Activated naive CD8-positive, alpha-beta T cell treated with anti-CD3 and anti-CD28 coated beads, Interleukin-2, amount 10 ng/mL, durations not matched to agents 7 days and 5 days (primary cell): ENCODE measurements around the gene CRYAB. TPM values are rescaled to one million over a fixed set of nuclear protein-coding genes. Genes with fewer than 3 reads are reported as not detected.
A peak's percentile ranks its signal among the peaks of the same experiment; 100 is the strongest.
"Not testable (repeated sequence)": the region's sequence is repeated elsewhere in the genome, so short reads cannot be mapped to it uniquely, and the experiment has no call there.

Experiments
- ATAC-seq: fragments of 150-1000 bp; cut with Tn5 transposase; one replicate; pipeline ENCODE4 v1.10.0; 2021; ENCODE audit warnings: low read depth, moderate library complexity
- POLR2A ChIA-PET: fragments of 350-600 bp; sonication (Branson Sonifier 250); formaldehyde crosslinking; loops from one replicate; lab custom pipeline; 2021; ENCODE audit warnings: antibody characterized with exemption; lab: Charles Lee
- DNase-seq: peaks from one replicate; pipeline ENCODE4 v3.0.0; 2021
- H3K27ac Mint-ChIP-seq: one replicate; pipeline ENCODE4 v1.8.0; 2022; ENCODE audit warnings: mild to moderate bottlenecking, mixed read lengths
- H3K27me3 Mint-ChIP-seq: one replicate; pipeline ENCODE4 v1.8.0; 2022; ENCODE audit warnings: mild to moderate bottlenecking, moderate library complexity, mixed read lengths
- H3K36me3 Mint-ChIP-seq: one replicate; pipeline ENCODE4 v1.8.0; 2021; ENCODE audit warnings: mild to moderate bottlenecking, mixed read lengths
- H3K4me1 Mint-ChIP-seq: one replicate; pipeline ENCODE4 v1.8.0; 2021; ENCODE audit warnings: mixed read lengths
- H3K4me3 Mint-ChIP-seq: one replicate; pipeline ENCODE4 v1.8.0; 2022; ENCODE audit warnings: mild to moderate bottlenecking, moderate library complexity, mixed read lengths
- H3K9me3 Mint-ChIP-seq: one replicate; pipeline ENCODE4 v1.8.0; 2021; ENCODE audit warnings: mixed read lengths
- total RNA-seq, 2 experiments: library from RNA; stranded (reverse); gene quantifications; one replicate each; pipeline ENCODE4 v1.2.3, GENCODE V29; 2021

Gene CRYAB
- total RNA-seq, 2 experiments from 2014 or later = not detected

GRCh38 chr11:111910676-111911562, 651 bp downstream of the CRYAB start:
- peaks cover 54% of the 10 kb centered on the region for H3K27me3 Mint-ChIP-seq
- H3K4me3 Mint-ChIP-seq = no peak overlapping the region
- POLR2A ChIA-PET = no interaction called here
- H3K36me3 Mint-ChIP-seq = no peaks in the 10 kb centered on the region
- H3K9me3 Mint-ChIP-seq = no peaks in the 10 kb centered on the region
- H3K4me1 Mint-ChIP-seq = no peaks in the 10 kb centered on the region
- no peak overlapping the region for H3K27ac Mint-ChIP-seq
- ATAC-seq = no peak
- no peak for DNase-seq

- Mint-ChIP-seq H3K4me1 (no peaks in the 10 kb centered on the region), H3K4me3 (no peak overlapping the region), H3K27me3 (peaks cover 42% of the 10 kb centered on the region), H3K9me3 (no peaks in the 10 kb centered on the region), H3K36me3 (peaks cover 3% of the 10 kb centered on the region), H3K27ac (no peak overlapping the region)
- DNase-seq = no peak
- POLR2A ChIA-PET = interaction anchor here (0.6 kb wide), 1 partner anchor 194 kb away, joined by 7 read pairs; no protein-coding TSS in a partner anchor
- no peak for ATAC-seq
Measured at GRCh38 chr11:111909378-111909777, 2.2 kb downstream of the CRYAB start.

- Mint-ChIP-seq H3K4me1 (no peaks in the 10 kb centered on the region), H3K36me3 (peaks cover 3% of the 10 kb centered on the region), H3K27me3 (peaks cover 37% of the 10 kb centered on the region), H3K27ac (no peak overlapping the region), H3K4me3 (no peak overlapping the region), H3K9me3 (no peaks in the 10 kb centered on the region)
- POLR2A ChIA-PET = interaction anchor here (0.6 kb wide), 1 partner anchor 193 kb away, joined by 7 read pairs; no protein-coding TSS in a partner anchor
- DNase-seq (no peak), ATAC-seq (no peak)
Measured at GRCh38 chr11:111908639-111909305, 2.8 kb downstream of the CRYAB start.

- H3K36me3 Mint-ChIP-seq = peaks cover 3% of the 10 kb centered on the region
- POLR2A ChIA-PET = no interaction called here
- peaks cover 21% of the 10 kb centered on the region for H3K27me3 Mint-ChIP-seq
- H3K4me3 Mint-ChIP-seq = no peak overlapping the region
- no peak for ATAC-seq
- H3K27ac Mint-ChIP-seq = no peak overlapping the region
- no peak for DNase-seq
- no peaks in the 10 kb centered on the region for H3K4me1 Mint-ChIP-seq
- no peaks in the 10 kb centered on the region for H3K9me3 Mint-ChIP-seq
Measured at GRCh38 chr11:111906680-111907079, 4.9 kb downstream of the CRYAB start.

GRCh38 chr11:111905411-111905810, 6.2 kb downstream of the CRYAB start:
- Mint-ChIP-seq H3K9me3 (no peaks in the 10 kb centered on the region), H3K27me3 (peaks cover 8% of the 10 kb centered on the region), H3K27ac (no peak overlapping the region), H3K36me3 (peaks cover 3% of the 10 kb centered on the region), H3K4me3 (no peak overlapping the region), H3K4me1 (no peaks in the 10 kb centered on the region)
- DNase-seq = no peak
- POLR2A ChIA-PET = no interaction called here
- ATAC-seq = no peak

GRCh38 chr11:111886844-111887243, 24.7 kb downstream of the CRYAB start:
- no peak overlapping the region for H3K4me3 Mint-ChIP-seq
- no peak for ATAC-seq
- no peaks in the 10 kb centered on the region for H3K9me3 Mint-ChIP-seq
- POLR2A ChIA-PET = no interaction called here
- H3K27me3 Mint-ChIP-seq = no peaks in the 10 kb centered on the region
- no peak for DNase-seq
- H3K4me1 Mint-ChIP-seq = no peaks in the 10 kb centered on the region
- no peaks in the 10 kb centered on the region for H3K36me3 Mint-ChIP-seq
- no peak overlapping the region for H3K27ac Mint-ChIP-seq

- no peaks in the 10 kb centered on the region for H3K4me1 Mint-ChIP-seq
- no peaks in the 10 kb centered on the region for H3K9me3 Mint-ChIP-seq
- no peak overlapping the region for H3K4me3 Mint-ChIP-seq
- H3K36me3 Mint-ChIP-seq = no peaks in the 10 kb centered on the region
- H3K27me3 Mint-ChIP-seq = no peaks in the 10 kb centered on the region
- no peak for DNase-seq
- POLR2A ChIA-PET = interaction anchor here (0.6 kb wide), 1 partner anchor 14 kb away, joined by 4 read pairs; no protein-coding TSS in a partner anchor
- ATAC-seq = no peak
- H3K27ac Mint-ChIP-seq = no peak overlapping the region
Measured at GRCh38 chr11:111886032-111886431, 25.5 kb downstream of the CRYAB start.

- H3K4me1 Mint-ChIP-seq, H3K36me3 Mint-ChIP-seq, ATAC-seq, H3K27ac Mint-ChIP-seq, H3K4me3 Mint-ChIP-seq, H3K9me3 Mint-ChIP-seq, H3K27me3 Mint-ChIP-seq, DNase-seq: not testable (repeated sequence)
- POLR2A ChIA-PET = interaction anchor here (0.7 kb wide), 1 partner anchor 380 kb away, joined by 4 read pairs; no protein-coding TSS in a partner anchor
Measured at GRCh38 chr11:111885053-111885452, 26.5 kb downstream of the CRYAB start.

GRCh38 chr11:111882202-111882601, 29.4 kb downstream of the CRYAB start:
- peaks cover 14% of the 10 kb centered on the region for H3K4me1 Mint-ChIP-seq
- POLR2A ChIA-PET = no interaction called here
- H3K36me3 Mint-ChIP-seq = no peaks in the 10 kb centered on the region
- DNase-seq (no peak), ATAC-seq (no peak)
- no peaks in the 10 kb centered on the region for H3K9me3 Mint-ChIP-seq
- H3K4me3 Mint-ChIP-seq = no peak overlapping the region
- no peaks in the 10 kb centered on the region for H3K27me3 Mint-ChIP-seq
- H3K27ac Mint-ChIP-seq = no peak overlapping the region

- H3K27me3 Mint-ChIP-seq = no peaks in the 10 kb centered on the region
- peaks cover 3% of the 10 kb centered on the region for H3K36me3 Mint-ChIP-seq
- POLR2A ChIA-PET = interaction anchor here (0.7 to 2.7 kb wide), 3 partner anchors 8 to 52 kb away, joined by 3 to 8 read pairs (median 8); partner anchors contain the start of gene ALG9
- H3K4me1 Mint-ChIP-seq = peaks cover 14% of the 10 kb centered on the region
- peak; percentile 3 for ATAC-seq
- H3K4me3 Mint-ChIP-seq = peak overlapping the region; percentile 97
- no peaks in the 10 kb centered on the region for H3K9me3 Mint-ChIP-seq
- H3K27ac Mint-ChIP-seq = peak overlapping the region; percentile 100
- peak; percentile 30 for DNase-seq
Measured at GRCh38 chr11:111879637-111879960, 32.0 kb downstream of the CRYAB start.

GRCh38 chr11:111878849-111879636, 32.5 kb downstream of the CRYAB start, which contains the start of the genes CFAP68 and FDXACB1:
Gene CFAP68, plus strand, starts transcription at chr11:111879541. Its CDS starts 20 bp downstream, at chr11:111879561.
Gene FDXACB1, minus strand, starts transcription at chr11:111879165. Its CDS starts 33 bp downstream, at chr11:111879132.
- Mint-ChIP-seq H3K4me3 (peak within 1 kb of the TSS; percentile 97), H3K27me3 (no peaks in the 10 kb centered on the region), H3K27ac (peak within 1 kb of the TSS; percentile 100), H3K9me3 (no peaks in the 10 kb centered on the region), H3K4me1 (peaks cover 14% of the 10 kb centered on the region), H3K36me3 (peaks cover 3% of the 10 kb centered on the region)
- DNase-seq (peak; percentile 93), ATAC-seq (peak; percentile 94)
- POLR2A ChIA-PET = interaction anchor here (1.0 to 2.7 kb wide), 3 partner anchors 8 to 57 kb away, joined by 3 to 8 read pairs (median 8); partner anchors contain the start of gene ALG9

- ATAC-seq (no peak), DNase-seq (no peak)
- peak overlapping the region; percentile 97 for H3K4me3 Mint-ChIP-seq
- peak overlapping the region; percentile 100 for H3K27ac Mint-ChIP-seq
- no peaks in the 10 kb centered on the region for H3K27me3 Mint-ChIP-seq
- H3K9me3 Mint-ChIP-seq = no peaks in the 10 kb centered on the region
- POLR2A ChIA-PET = interaction anchor here (1.0 kb wide), 1 partner anchor 58 kb away, joined by 3 read pairs; no protein-coding TSS in a partner anchor
- peaks cover 3% of the 10 kb centered on the region for H3K36me3 Mint-ChIP-seq
- peaks cover 14% of the 10 kb centered on the region for H3K4me1 Mint-ChIP-seq
Measured at GRCh38 chr11:111878385-111878848, 33.2 kb downstream of the CRYAB start.
